HepG2 (cell line): ENCODE results near the gene LRRC10. TPM values are rescaled to one million over a fixed set of nuclear protein-coding genes. Genes with fewer than 3 reads are reported as not detected.

Source experiments
- ASH2L ChIP-seq: fragments of 300-600, 200-600 bp; sonication (generic); IDR thresholded peaks from 2 replicates; pipeline ENCODE4 v1.7.0; 2017; ENCODE audit warnings: low read depth, mild to moderate bottlenecking, moderate library complexity, mixed read lengths, low read length; ENCODE audit not compliant: insufficient read length
- EP300 ChIP-seq, 3 experiments: sonication (generic) in 1 of 3; formaldehyde crosslinking in 1 of 3; IDR thresholded peaks; 2 replicates each; pipeline versions ENCODE4 v1.5.1 to v1.6.1; 2011 to 2020; ENCODE audit warnings: low read depth in 2 of 3, low read length in 2 of 3, borderline replicate concordance in 1 of 3, improper control_type of control experiment in 1 of 3, mild to moderate bottlenecking in 1 of 3, missing genetic modification reagents in 1 of 3, moderate library complexity in 1 of 3
- ERF ChIP-seq: IDR thresholded peaks from 2 replicates; pipeline ENCODE4 v1.6.1; 2018; ENCODE audit warnings: missing biosample characterization, missing genetic modification reagents
- FOXK1 ChIP-seq: sonication (generic); formaldehyde crosslinking; IDR thresholded peaks from 2 replicates; pipeline ENCODE4 v1.4.0; 2020; ENCODE audit warnings: low read depth, missing genetic modification reagents, borderline replicate concordance
- IKZF4 ChIP-seq: sonication (generic); formaldehyde crosslinking; IDR thresholded peaks from 2 replicates; pipeline ENCODE4 v1.5.1; 2020; ENCODE audit warnings: borderline replicate concordance, mild to moderate bottlenecking, low read depth, missing genetic modification reagents; ENCODE audit errors: not compliant biosample characterization
- KDM3A ChIP-seq: IDR thresholded peaks from 2 replicates; pipeline ENCODE4 v1.6.1; 2018; ENCODE audit warnings: low read depth, missing compliant biosample characterization
- KMT2B ChIP-seq: IDR thresholded peaks from 2 replicates; pipeline ENCODE4 v1.6.1; 2016; ENCODE audit warnings: missing genetic modification reagents, missing compliant biosample characterization
- LCORL ChIP-seq, 2 experiments: fragments of 450-650 bp in 1 of 2; sonication (generic) in 1 of 2; formaldehyde crosslinking in 1 of 2; IDR thresholded peaks; 2 replicates each; pipeline versions ENCODE4 v1.5.0 to v1.6.1; 2017 to 2020; ENCODE audit warnings: antibody characterized with exemption in 1 of 2, missing genetic modification reagents in 1 of 2
- MAFF ChIP-seq: IDR thresholded peaks from 2 replicates; pipeline ENCODE4 v1.6.1; 2011; ENCODE audit warnings: low read depth, low read length, improper control_type of control experiment
- NAIF1 ChIP-seq: sonication (generic); formaldehyde crosslinking; IDR thresholded peaks from 2 replicates; pipeline ENCODE4 v1.5.0; 2020; ENCODE audit warnings: mild to moderate bottlenecking, missing genetic modification reagents, borderline replicate concordance
- RAD51 ChIP-seq: fragments of 450-650 bp; IDR thresholded peaks from 2 replicates; pipeline ENCODE4 v1.6.1; 2016; ENCODE audit warnings: borderline replicate concordance
- TSC22D2 ChIP-seq: sonication (generic); formaldehyde crosslinking; IDR thresholded peaks from 2 replicates; pipeline ENCODE4 v1.5.1; 2020; ENCODE audit warnings: missing genetic modification reagents, mild to moderate bottlenecking, borderline replicate concordance
- ZBTB42 ChIP-seq: sonication (generic); formaldehyde crosslinking; IDR thresholded peaks from 2 replicates; pipeline ENCODE4 v1.5.0; 2020; ENCODE audit warnings: mild to moderate bottlenecking, missing genetic modification reagents
- ZBTB7B ChIP-seq: sonication (generic); formaldehyde crosslinking; IDR thresholded peaks from 2 replicates; pipeline ENCODE4 v1.4.0; 2020; ENCODE audit warnings: missing genetic modification reagents
- ZFX ChIP-seq: sonication (generic); formaldehyde crosslinking; IDR thresholded peaks from 2 replicates; pipeline ENCODE4 v1.4.0; 2020; ENCODE audit warnings: mild to moderate bottlenecking, low read depth, missing genetic modification reagents, moderate library complexity
- ZNF660 ChIP-seq: sonication (generic); formaldehyde crosslinking; IDR thresholded peaks from 2 replicates; pipeline ENCODE4 v1.5.1; 2020; ENCODE audit warnings: mild to moderate bottlenecking, low read depth, missing genetic modification reagents, borderline replicate concordance
- ZNF790 ChIP-seq: sonication (generic); formaldehyde crosslinking; IDR thresholded peaks from 2 replicates; pipeline ENCODE4 v1.8.0; 2022; ENCODE audit warnings: missing genetic modification reagents, mild to moderate bottlenecking, borderline replicate concordance
- polyA plus RNA-seq, 8 experiments: library from polyadenylated mRNA; depleted of rRNA in 3 of 8; stranded (reverse) in 7 of 8; unstranded in 1 of 8; fragments of >200 nt; fragmentation: Illumina TruSeq in 4 of 8; extraction: Trizol in 4 of 8; gene quantifications; 2 replicates each; pipeline versions ENCODE4 v1.2.1 to v1.2.3, GENCODE V29; 2011 to 2016; ENCODE audit warnings: low read depth in 4 of 8, missing spikeins in 1 of 8, mixed read lengths in 1 of 8; ENCODE audit not compliant: insufficient read depth in 1 of 8
- total RNA-seq, 5 experiments: library from RNA; depleted of rRNA; stranded (reverse); fragments of >200 nt; fragmentation: Illumina TruSeq; extraction: Trizol; gene quantifications; 2 replicates each; pipeline ENCODE4 v1.2.3, GENCODE V29; 2016; ENCODE audit warnings: low read depth in 1 of 5
- TF ChIP-seq, protein P1 (sequence below): sonication (generic); formaldehyde crosslinking; IDR thresholded peaks from 2 replicates; pipeline ENCODE4 v1.4.0; 2020; ENCODE audit warnings: missing genetic modification reagents
- TF ChIP-seq, protein P2 (sequence below): sonication (generic); formaldehyde crosslinking; IDR thresholded peaks from 2 replicates; pipeline ENCODE4 v1.4.0; 2020; ENCODE audit warnings: missing genetic modification reagents
- TF ChIP-seq, protein P3 (sequence below): sonication (generic); formaldehyde crosslinking; IDR thresholded peaks from 2 replicates; pipeline ENCODE4 v1.9.0; 2021; ENCODE audit warnings: missing genetic modification reagents, borderline replicate concordance
- TF ChIP-seq, protein P4 (sequence below): sonication (generic); formaldehyde crosslinking; IDR thresholded peaks from 2 replicates; pipeline ENCODE4 v1.5.0; 2020; ENCODE audit warnings: missing genetic modification reagents

LRRC10 gene
- total and polyA plus RNA-seq, 2 of the 13 experiments (the other 11 are each of a cell fraction or from before 2014, with no cell fraction given), result not detected

DNA sequence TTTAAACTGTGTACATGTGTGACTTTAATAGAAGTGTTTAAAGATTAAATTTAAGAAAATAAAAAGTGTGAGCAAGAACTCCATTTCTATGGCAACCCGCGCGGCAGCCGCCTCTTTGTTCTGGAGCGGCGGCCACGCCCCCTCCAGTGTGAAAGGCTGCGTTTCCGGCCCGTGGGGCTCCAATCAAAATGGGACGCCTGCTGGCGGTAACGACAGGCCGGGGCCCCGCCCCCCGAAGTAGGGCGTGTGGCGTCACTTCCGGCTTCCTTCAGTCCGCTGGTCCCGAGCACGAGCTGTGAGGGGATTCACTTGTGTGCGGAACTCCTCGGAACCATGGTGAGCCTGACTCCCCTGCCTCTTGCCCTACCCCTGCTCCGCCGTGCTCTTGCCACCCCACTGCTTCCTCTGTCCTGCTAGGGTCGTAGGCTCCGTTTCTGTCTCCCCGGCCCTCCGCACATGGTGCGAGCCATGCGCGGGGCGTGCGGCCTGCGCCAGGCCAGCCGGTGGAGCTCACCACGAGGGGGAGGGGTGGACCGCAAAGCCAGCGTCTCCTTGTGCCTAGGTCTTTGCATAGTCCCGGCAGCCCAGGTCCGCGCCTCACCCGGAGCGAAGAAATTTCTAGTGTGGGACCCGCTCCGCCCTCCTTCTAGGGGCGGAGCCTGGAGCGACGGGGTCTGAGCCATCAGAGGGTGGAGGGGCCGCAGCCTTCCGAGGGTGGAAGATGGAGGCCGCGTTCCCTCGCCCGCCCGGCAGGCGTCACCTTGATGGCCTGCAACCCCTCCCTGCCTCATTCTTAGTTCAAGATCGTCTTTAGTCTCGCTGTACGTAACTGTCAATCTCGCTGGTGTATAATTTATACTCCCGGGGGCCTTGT is 25.3 kb downstream of the LRRC10 start, which contains the start of gene CCT2 (continued):
- TF ChIP-seq, protein P1, sequence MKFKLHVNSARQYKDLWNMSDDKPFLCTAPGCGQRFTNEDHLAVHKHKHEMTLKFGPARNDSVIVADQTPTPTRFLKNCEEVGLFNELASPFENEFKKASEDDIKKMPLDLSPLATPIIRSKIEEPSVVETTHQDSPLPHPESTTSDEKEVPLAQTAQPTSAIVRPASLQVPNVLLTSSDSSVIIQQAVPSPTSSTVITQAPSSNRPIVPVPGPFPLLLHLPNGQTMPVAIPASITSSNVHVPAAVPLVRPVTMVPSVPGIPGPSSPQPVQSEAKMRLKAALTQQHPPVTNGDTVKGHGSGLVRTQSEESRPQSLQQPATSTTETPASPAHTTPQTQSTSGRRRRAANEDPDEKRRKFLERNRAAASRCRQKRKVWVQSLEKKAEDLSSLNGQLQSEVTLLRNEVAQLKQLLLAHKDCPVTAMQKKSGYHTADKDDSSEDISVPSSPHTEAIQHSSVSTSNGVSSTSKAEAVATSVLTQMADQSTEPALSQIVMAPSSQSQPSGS (CRISPR knock-in tag), result peak; percentile 82
- TF ChIP-seq EP300 (IDR thresholded peaks at IDR 0.05; ENCODE audit: low read depth in 2 of 2, low read length in 2 of 2) (no peak), EP300 (CRISPR knock-in tag; IDR thresholded peaks at IDR 0.05; ENCODE audit: borderline replicate concordance) (peak; percentile 68; the same call in 1 of the 2 replicates), FOXK1 (CRISPR knock-in tag) (peak; percentile 38; the same call in 1 of the 2 replicates), RAD51 (no peak), NAIF1 (0 out of 2 replicates have a peak, but pooled peaks have one; percentile 33), ZBTB42 (CRISPR knock-in tag) (peak; percentile 15; the same call in 1 of the 2 replicates), ASH2L (peak; percentile 97), ERF (peak; percentile 93), KMT2B (CRISPR knock-in tag) (peak; percentile 87), LCORL (IDR thresholded peaks at IDR 0.05) (no peak), LCORL (CRISPR knock-in tag; IDR thresholded peaks at IDR 0.05) (peak; percentile 87), TSC22D2 (peak; percentile 88; the same call in 1 of the 2 replicates), MAFF (no peak), ZNF790 (CRISPR knock-in tag) (0 out of 2 replicates have a peak, but pooled peaks have one; percentile 73), ZBTB7B (CRISPR knock-in tag) (peak; percentile 74; the same call in 1 of the 2 replicates), ZNF660 (CRISPR knock-in tag) (no peak), KDM3A (CRISPR knock-in tag) (peak; percentile 92; the same call in 1 of the 2 replicates), ZFX (peak; percentile 100), IKZF4 (CRISPR knock-in tag) (peak; percentile 81)
- TF ChIP-seq, protein P2, sequence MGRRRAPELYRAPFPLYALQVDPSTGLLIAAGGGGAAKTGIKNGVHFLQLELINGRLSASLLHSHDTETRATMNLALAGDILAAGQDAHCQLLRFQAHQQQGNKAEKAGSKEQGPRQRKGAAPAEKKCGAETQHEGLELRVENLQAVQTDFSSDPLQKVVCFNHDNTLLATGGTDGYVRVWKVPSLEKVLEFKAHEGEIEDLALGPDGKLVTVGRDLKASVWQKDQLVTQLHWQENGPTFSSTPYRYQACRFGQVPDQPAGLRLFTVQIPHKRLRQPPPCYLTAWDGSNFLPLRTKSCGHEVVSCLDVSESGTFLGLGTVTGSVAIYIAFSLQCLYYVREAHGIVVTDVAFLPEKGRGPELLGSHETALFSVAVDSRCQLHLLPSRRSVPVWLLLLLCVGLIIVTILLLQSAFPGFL (CRISPR knock-in tag), result no peak
- TF ChIP-seq, protein P3, sequence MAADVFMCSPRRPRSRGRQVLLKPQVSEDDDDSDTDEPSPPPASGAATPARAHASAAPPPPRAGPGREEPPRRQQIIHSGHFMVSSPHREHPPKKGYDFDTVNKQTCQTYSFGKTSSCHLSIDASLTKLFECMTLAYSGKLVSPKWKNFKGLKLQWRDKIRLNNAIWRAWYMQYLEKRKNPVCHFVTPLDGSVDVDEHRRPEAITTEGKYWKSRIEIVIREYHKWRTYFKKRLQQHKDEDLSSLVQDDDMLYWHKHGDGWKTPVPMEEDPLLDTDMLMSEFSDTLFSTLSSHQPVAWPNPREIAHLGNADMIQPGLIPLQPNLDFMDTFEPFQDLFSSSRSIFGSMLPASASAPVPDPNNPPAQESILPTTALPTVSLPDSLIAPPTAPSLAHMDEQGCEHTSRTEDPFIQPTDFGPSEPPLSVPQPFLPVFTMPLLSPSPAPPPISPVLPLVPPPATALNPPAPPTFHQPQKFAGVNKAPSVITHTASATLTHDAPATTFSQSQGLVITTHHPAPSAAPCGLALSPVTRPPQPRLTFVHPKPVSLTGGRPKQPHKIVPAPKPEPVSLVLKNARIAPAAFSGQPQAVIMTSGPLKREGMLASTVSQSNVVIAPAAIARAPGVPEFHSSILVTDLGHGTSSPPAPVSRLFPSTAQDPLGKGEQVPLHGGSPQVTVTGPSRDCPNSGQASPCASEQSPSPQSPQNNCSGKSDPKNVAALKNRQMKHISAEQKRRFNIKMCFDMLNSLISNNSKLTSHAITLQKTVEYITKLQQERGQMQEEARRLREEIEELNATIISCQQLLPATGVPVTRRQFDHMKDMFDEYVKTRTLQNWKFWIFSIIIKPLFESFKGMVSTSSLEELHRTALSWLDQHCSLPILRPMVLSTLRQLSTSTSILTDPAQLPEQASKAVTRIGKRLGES (CRISPR knock-in tag), result 0 out of 2 replicates have a peak, but pooled peaks have one; percentile 53
- TF ChIP-seq, protein P4, sequence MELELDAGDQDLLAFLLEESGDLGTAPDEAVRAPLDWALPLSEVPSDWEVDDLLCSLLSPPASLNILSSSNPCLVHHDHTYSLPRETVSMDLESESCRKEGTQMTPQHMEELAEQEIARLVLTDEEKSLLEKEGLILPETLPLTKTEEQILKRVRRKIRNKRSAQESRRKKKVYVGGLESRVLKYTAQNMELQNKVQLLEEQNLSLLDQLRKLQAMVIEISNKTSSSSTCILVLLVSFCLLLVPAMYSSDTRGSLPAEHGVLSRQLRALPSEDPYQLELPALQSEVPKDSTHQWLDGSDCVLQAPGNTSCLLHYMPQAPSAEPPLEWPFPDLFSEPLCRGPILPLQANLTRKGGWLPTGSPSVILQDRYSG (CRISPR knock-in tag), result peak; percentile 65; the same call in 1 of the 2 replicates
